Keratinocyte (primary cell): ENCODE measurements around the gene CHRDL1. TPM values are rescaled to one million over a fixed set of nuclear protein-coding genes. Genes with fewer than 3 reads are reported as not detected.

ENCODE experiments used
- DNase-seq: peaks from one replicate; pipeline ENCODE4 v3.0.0-alpha.2; 2011; ENCODE audit warnings: low read depth, missing footprints, low spot score
- FAIRE-seq: peaks from 2 replicates; lab custom pipeline; 2011; peaks lifted over from hg19 to GRCh38; lab: Jason Lieb, UNC
- H2AFZ ChIP-seq: 2 replicates; pipeline ENCODE4 v1.6.0; 2012; ENCODE audit warnings: low read length, control low read depth, inconsistent platforms; ENCODE audit not compliant: control insufficient read depth
- H3K27ac ChIP-seq: 2 replicates; pipeline ENCODE4 v1.5.1; 2011; ENCODE audit warnings: low read length; ENCODE audit not compliant: control insufficient read depth, insufficient read depth
- H3K27me3 ChIP-seq: 3 replicates; pipeline ENCODE4 v1.6.0; 2011; ENCODE audit warnings: low read length; ENCODE audit not compliant: control insufficient read depth, insufficient read depth; ENCODE audit errors: extremely low read depth
- H3K36me3 ChIP-seq, 2 experiments: 2 replicates in 1 of 2; 3 replicates in 1 of 2; pipeline ENCODE4 v1.5.1; 2011; ENCODE audit warnings: low read length in 2 of 2, mild to moderate bottlenecking in 1 of 2; ENCODE audit not compliant: control insufficient read depth in 2 of 2, insufficient read depth in 2 of 2; ENCODE audit errors: extremely low read depth in 1 of 2
- H3K4me1 ChIP-seq: 3 replicates; pipeline ENCODE4 v1.5.1; 2011; ENCODE audit warnings: low read length; ENCODE audit not compliant: control insufficient read depth, insufficient read depth; ENCODE audit errors: extremely low read depth
- H3K4me2 ChIP-seq: 3 replicates; pipeline ENCODE4 v1.6.0; 2011; ENCODE audit warnings: low read depth, low read length; ENCODE audit not compliant: control insufficient read depth, insufficient read depth; ENCODE audit errors: extremely low read depth
- H3K4me3 ChIP-seq, 3 experiments: fragments of 200-600 bp in 1 of 3; sonication (generic) in 1 of 3; 2 replicates in 2 of 3; 3 replicates in 1 of 3; pipeline ENCODE4 v1.5.1; 2011 to 2016; ENCODE audit warnings: low read length in 3 of 3, mild to moderate bottlenecking in 3 of 3, control low read depth in 2 of 3, inconsistent platforms in 1 of 3, low read depth in 1 of 3, mixed read lengths in 1 of 3, mixed run types in 1 of 3, moderate library complexity in 1 of 3; ENCODE audit not compliant: control insufficient read depth in 2 of 3, insufficient read depth in 2 of 3; ENCODE audit errors: extremely low read depth in 1 of 3
- H3K79me2 ChIP-seq: 2 replicates; pipeline ENCODE4 v1.6.0; 2012; ENCODE audit warnings: low read length; ENCODE audit not compliant: control insufficient read depth, insufficient read depth
- H3K9ac ChIP-seq: 3 replicates; pipeline ENCODE4 v1.6.0; 2011; ENCODE audit warnings: low read length; ENCODE audit not compliant: control insufficient read depth, insufficient read depth; ENCODE audit errors: extremely low read depth
- H3K9me1 ChIP-seq: 3 replicates; pipeline ENCODE4 v1.6.0; 2011; ENCODE audit warnings: low read length; ENCODE audit not compliant: control insufficient read depth, insufficient read depth; ENCODE audit errors: extremely low read depth
- H3K9me3 ChIP-seq: 2 replicates; pipeline ENCODE4 v1.5.1; 2012; ENCODE audit warnings: low read depth, low read length; ENCODE audit not compliant: control insufficient read depth
- H4K20me1 ChIP-seq: 3 replicates; pipeline ENCODE4 v1.6.0; 2011; ENCODE audit warnings: low read length; ENCODE audit not compliant: control insufficient read depth, insufficient read depth; ENCODE audit errors: extremely low read depth
- CTCF ChIP-seq, 3 experiments: IDR thresholded peaks in 1 of 3; conservative IDR thresholded peaks in 1 of 3; optimal IDR thresholded peaks in 1 of 3; 2 replicates in 2 of 3; 3 replicates in 1 of 3; pipeline versions ENCODE3 to v1.5.1; 2011; ENCODE audit warnings: low read length in 3 of 3, mild to moderate bottlenecking in 3 of 3, moderate library complexity in 2 of 3, control low read depth in 1 of 3, inconsistent platforms in 1 of 3; ENCODE audit not compliant: insufficient read depth in 2 of 3; ENCODE audit errors: extremely low read depth in 1 of 3
- EZH2 ChIP-seq: IDR thresholded peaks from one replicate; pipeline ENCODE4 v1.6.1; 2012; ENCODE audit warnings: inconsistent platforms, mild to moderate bottlenecking, low read length, moderate library complexity
- dilution Hi-C: fragments of 300-500 bp; cut with MboI; formaldehyde crosslinking; loops from one replicate; pipeline ENCODE4 v1.7.0; 2020; ENCODE audit warnings: low sequenced_read_pairs; ENCODE audit not compliant: extremely low pct_ligation_motif_present
- polyA plus RNA-seq, 5 experiments: library from polyadenylated mRNA; depleted of rRNA in 3 of 5; stranded (reverse) in 3 of 5; stranded (forward) in 1 of 5; unstranded in 1 of 5; fragments of >200 nt; gene quantifications; 1 replicate in 1 of 5; 2 replicates in 3 of 5; 3 replicates in 1 of 5; pipeline versions ENCODE4 v1.2.1 to v1.2.3, GENCODE V29; 2011 to 2012; ENCODE audit warnings: missing spikeins in 2 of 5, low read depth in 1 of 5, low replicate concordance in 1 of 5

CHRDL1 gene
- polyA plus RNA-seq, 1 donor (not counting 4 experiments of a cell fraction or from before 2014, with no cell fraction given) = not detected

GRCh38 chrX:110692866-110693265 lies 102.8 kb downstream of the CHRDL1 start:
- no peak overlapping the region for H3K4me2 ChIP-seq
- no peaks in the 10 kb centered on the region for H3K9me3 ChIP-seq
- H2AFZ ChIP-seq = no peak overlapping the region
- H3K36me3 ChIP-seq = no peaks in the 10 kb centered on the region
- H3K4me1 ChIP-seq = no peaks in the 10 kb centered on the region
- H3K79me2 ChIP-seq = no peaks in the 10 kb centered on the region
- no peak overlapping the region for H3K9ac ChIP-seq
- no peak overlapping the region for H3K27ac ChIP-seq
- H3K27me3 ChIP-seq = no peaks in the 10 kb centered on the region
- no peaks in the 10 kb centered on the region for H3K9me1 ChIP-seq
- no peak for TF ChIP-seq CTCF (optimal IDR thresholded peaks at IDR 0.05 in 1 of 3, IDR thresholded peaks at IDR 0.05 in 1 of 3, conservative IDR thresholded peaks at IDR 0.05 in 1 of 3; ENCODE audit: extremely low read depth in 1 of 3, insufficient read depth in 2 of 3, low read length in 3 of 3)
- TF ChIP-seq EZH2 = no peak
- no peaks in the 10 kb centered on the region for H4K20me1 ChIP-seq
- no peak for DNase-seq
- FAIRE-seq = no peak
- dilution Hi-C loops = no loop called here
- H3K4me3 ChIP-seq = no peak overlapping the region

- Histone ChIP-seq H3K27ac (no peak overlapping the region), H3K4me1 (no peaks in the 10 kb centered on the region), H3K9me3 (no peaks in the 10 kb centered on the region), H4K20me1 (no peaks in the 10 kb centered on the region), H3K4me2 (no peak overlapping the region), H3K4me3 (no peak overlapping the region), H3K27me3 (no peaks in the 10 kb centered on the region), H3K9me1 (no peaks in the 10 kb centered on the region), H3K9ac (no peak overlapping the region), H3K79me2 (no peaks in the 10 kb centered on the region), H2AFZ (no peak overlapping the region), H3K36me3 (no peaks in the 10 kb centered on the region)
- dilution Hi-C loops = no loop called here
- DNase-seq (no peak), FAIRE-seq (no peak)
- TF ChIP-seq CTCF (optimal IDR thresholded peaks at IDR 0.05 in 1 of 3, IDR thresholded peaks at IDR 0.05 in 1 of 3, conservative IDR thresholded peaks at IDR 0.05 in 1 of 3; ENCODE audit: extremely low read depth in 1 of 3, insufficient read depth in 2 of 3, low read length in 3 of 3) (no peak), EZH2 (no peak)
Measured at GRCh38 chrX:110691446-110691845, 104.2 kb downstream of the CHRDL1 start.
